Measurements from ENCODE around the gene DGKA.

GRCh38 chr12:55909513-55909884, 21.5 kb upstream of the DGKA start:
- TF ChIP-seq CTCF (conservative IDR thresholded peaks at IDR 0.05; ENCODE audit: low read length) (no peak), EZH2phosphoT487 (IDR thresholded peaks at IDR 0.05; ENCODE audit: borderline replicate concordance, low read depth, low read length) (no peak)
